GM12892 (cell line): ENCODE data around the gene DHRSX.

Experiments used
- POLR2A ChIP-seq: IDR thresholded peaks from 2 replicates; pipeline ENCODE4 v1.6.1; 2011; ENCODE audit warnings: low read depth, low read length, control low read depth
- POLR2AphosphoS5 ChIP-seq: IDR thresholded peaks from 2 replicates; pipeline ENCODE4 v1.6.1; 2011; ENCODE audit warnings: low read depth, low read length, control low read depth
- TAF1 ChIP-seq: IDR thresholded peaks from 2 replicates; pipeline ENCODE4 v1.6.1; 2011; ENCODE audit warnings: low read depth, mild to moderate bottlenecking, control low read depth, low read length, borderline replicate concordance

- TF ChIP-seq POLR2A (no peak), POLR2AphosphoS5 (no peak), TAF1 (no peak)
Measured at GRCh38 chrX:2313864-2314640, 186.7 kb downstream of the DHRSX start.
